Small intestine (tissue), 7 donors: ENCODE measurements around the gene GCNT1. TPM values are rescaled to one million over a fixed set of nuclear protein-coding genes. Genes with fewer than 3 reads are reported as not detected.
"Not testable (repeated sequence)": the region's sequence is repeated elsewhere in the genome, so short reads cannot be mapped to it uniquely, and the experiment has no call there.

Source experiments
- DNase-seq, 2 donors: peaks; one replicate each; pipeline versions ENCODE4 v3.0.0 to v3.0.0-alpha.2; 2013
- FAIRE-seq: peaks from 2 replicates; lab custom pipeline; 2012; peaks lifted over from hg19 to GRCh38; lab: Jason Lieb, UNC
- H3K27ac ChIP-seq, 3 donors: one replicate each; pipeline ENCODE4 v1.5.1; 2013; ENCODE audit warnings: low read length in 2 of 3, mild to moderate bottlenecking in 2 of 3, control low read depth in 1 of 3, inconsistent platforms in 1 of 3, low read depth in 1 of 3, moderate library complexity in 1 of 3
- H3K27me3 ChIP-seq, 3 donors: one replicate each; pipeline ENCODE4 v1.6.1; 2013; ENCODE audit warnings: low read length in 3 of 3, inconsistent platforms in 1 of 3; ENCODE audit not compliant: control insufficient read depth in 3 of 3, insufficient read depth in 3 of 3
- H3K36me3 ChIP-seq, 3 donors: one replicate each; pipeline ENCODE4 v1.6.1; 2013; ENCODE audit warnings: low read length in 3 of 3, inconsistent platforms in 1 of 3, low read depth in 1 of 3, mild to moderate bottlenecking in 1 of 3, moderate library complexity in 1 of 3; ENCODE audit not compliant: control insufficient read depth in 3 of 3, insufficient read depth in 2 of 3
- H3K4me1 ChIP-seq, 3 donors: one replicate each; pipeline ENCODE4 v1.6.1; 2013; ENCODE audit warnings: low read length in 2 of 3, inconsistent platforms in 1 of 3, low read depth in 1 of 3, mild to moderate bottlenecking in 1 of 3, moderate library complexity in 1 of 3; ENCODE audit not compliant: control insufficient read depth in 3 of 3, insufficient read depth in 2 of 3
- H3K4me3 ChIP-seq, 3 donors: one replicate each; pipeline ENCODE4 v1.5.1; 2013; ENCODE audit warnings: low read length in 3 of 3, control low read depth in 1 of 3, inconsistent platforms in 1 of 3, low read depth in 1 of 3, mild to moderate bottlenecking in 1 of 3, moderate library complexity in 1 of 3
- H3K9me3 ChIP-seq, 2 donors: one replicate each; pipeline ENCODE4 v1.6.1; 2013; ENCODE audit warnings: low read depth in 1 of 2, low read length in 1 of 2; ENCODE audit not compliant: control insufficient read depth in 2 of 2, insufficient read depth in 1 of 2
- WGBS, 3 donors: extraction: QIAGEN DNeasy Blood & Tissue Kit; methylation state at CpG; one replicate each; pipeline ENCODE4 v1.1.7; 2013; 5-methylcytosine and 5-hydroxymethylcytosine counted together
- polyA plus RNA-seq, 4 donors: library from polyadenylated mRNA; stranded (reverse) in 3 of 4; unstranded in 1 of 4; fragments of 200-250 nt in 3 of 4; fragments of 120-200 nt in 1 of 4; gene quantifications; one replicate each; pipeline versions ENCODE4 v1.2.1 to v1.2.3, GENCODE V29; 2013
- donor health status: healthy with polysubstance abuse.
- donor health status: control.
- donor health status: control.
- donor health status: Bipolar disorder and iron deficiency.
- donor health status: healthy.

Gene GCNT1
- polyA plus RNA-seq, 4 donors = 7.0 to 170 (median 31.5) TPM

DNA sequence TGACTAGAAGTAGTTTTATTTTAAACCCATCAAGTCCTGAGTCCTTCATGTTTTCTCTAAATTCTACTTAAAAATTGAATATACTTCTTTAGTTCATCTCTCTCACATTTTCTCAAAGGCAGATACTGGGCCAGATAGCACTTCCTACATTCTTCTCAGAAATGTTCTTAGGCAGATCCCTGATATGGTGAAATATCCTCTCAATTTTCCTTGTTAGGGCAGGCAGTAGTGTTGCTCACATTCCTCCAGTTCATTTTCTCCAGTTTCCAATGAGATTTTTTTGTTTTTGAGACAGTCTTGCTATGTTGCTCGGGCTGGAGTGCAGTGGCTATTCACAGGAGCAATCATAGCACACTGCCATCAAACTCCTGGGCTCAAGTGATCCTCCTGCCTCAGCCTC is 5.7 kb downstream of the GCNT1 start:
- WGBS, 3 donors = 92 to 94% (median 92%) methylated on average over 1 of the region's 1 CpG
- H3K36me3 ChIP-seq = peaks cover 0 to 44% (median 0%) of the 10 kb centered on the region in 3 donors
- H3K4me1 ChIP-seq = peaks cover 0 to 42% (median 18%) of the 10 kb centered on the region in 3 donors
- H3K4me3 ChIP-seq = no peak overlapping the region
- no peaks in the 10 kb centered on the region for H3K27me3 ChIP-seq
- no peak for FAIRE-seq
- no peak overlapping the region for H3K27ac ChIP-seq
- no peak for DNase-seq
- no peaks in the 10 kb centered on the region for H3K9me3 ChIP-seq

DNA sequence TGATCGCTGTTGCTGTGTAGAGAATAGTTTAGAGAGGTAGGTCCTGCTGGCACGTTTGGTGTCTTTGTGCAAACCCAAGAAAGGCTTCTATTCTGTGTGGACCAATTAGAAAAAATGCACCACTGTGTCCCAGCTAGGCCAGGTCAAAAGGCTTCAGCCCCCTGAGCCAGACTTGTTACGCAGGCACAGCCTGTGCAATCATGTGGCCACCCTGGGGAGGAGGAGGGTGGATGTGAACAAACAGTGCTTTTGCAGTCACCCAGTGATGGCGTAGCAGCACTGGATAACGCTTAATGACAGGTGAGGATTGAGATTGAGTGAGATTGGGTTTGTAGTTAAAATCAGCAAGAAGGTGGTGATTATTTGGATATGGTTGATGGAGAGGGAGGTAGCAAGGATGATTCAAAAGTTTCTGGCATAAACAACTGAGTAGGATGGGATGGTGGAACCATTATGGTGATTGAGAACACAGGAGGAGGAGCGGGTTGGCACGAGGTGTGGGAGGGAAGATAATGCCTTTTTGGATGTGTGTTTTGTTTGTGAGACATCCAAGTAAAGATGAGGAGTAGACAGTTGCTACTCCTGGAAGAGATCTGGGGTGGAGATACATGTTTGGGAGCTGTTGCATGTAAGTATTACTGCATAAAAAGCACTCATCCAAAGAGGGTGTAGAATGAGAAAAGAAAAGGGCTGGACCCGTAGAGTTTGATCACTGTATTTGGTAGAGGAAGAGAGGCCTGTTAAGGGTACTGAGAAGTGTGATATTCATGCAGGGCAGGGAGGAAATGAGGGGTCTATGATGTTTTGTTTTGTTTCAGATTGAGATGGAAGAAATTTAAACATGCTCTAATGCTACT is 6.7 kb downstream of the GCNT1 start:
- DNase-seq (no peak), FAIRE-seq (no peak)
- Histone ChIP-seq H3K36me3 (peaks cover 0 to 48% (median 0%) of the 10 kb centered on the region in 3 donors), H3K4me3 (no peak overlapping the region), H3K4me1 (peaks cover 0 to 42% (median 18%) of the 10 kb centered on the region in 3 donors), H3K27ac (peak overlapping the region in 1 of 3 donors; percentile 7), H3K27me3 (no peaks in the 10 kb centered on the region), H3K9me3 (no peaks in the 10 kb centered on the region)
- 73 to 81% (median 76%) methylated on average over 8 of the region's 8 CpGs for WGBS, 3 donors

DNA sequence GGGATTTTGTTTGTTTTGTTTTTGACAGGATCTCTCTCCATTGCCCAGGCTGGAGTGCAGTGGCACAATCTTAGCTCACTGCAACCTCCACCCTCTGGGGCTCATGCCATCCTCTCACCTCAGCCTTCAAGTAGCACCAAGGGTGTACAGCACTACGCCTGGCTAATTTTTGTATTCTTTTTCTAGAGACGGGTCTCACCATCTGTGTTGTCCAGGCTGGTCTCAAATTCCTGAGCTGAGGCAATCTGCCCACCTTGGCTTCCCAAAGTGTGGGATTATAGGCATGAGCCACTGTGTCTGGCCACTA is 7.3 kb downstream of the GCNT1 start:
- Histone ChIP-seq H3K4me3 (no peak overlapping the region), H3K9me3 (no peaks in the 10 kb centered on the region), H3K36me3 (peaks cover 0 to 51% (median 3%) of the 10 kb centered on the region in 3 donors), H3K27me3 (no peaks in the 10 kb centered on the region), H3K27ac (peak overlapping the region in 1 of 3 donors; percentile 36), H3K4me1 (peaks cover 3 to 48% (median 18%) of the 10 kb centered on the region in 3 donors)
- DNase-seq (no peak), FAIRE-seq (no peak)
- 79 to 84% (median 80%) methylated on average over 2 of the region's 2 CpGs for WGBS, 3 donors

DNA sequence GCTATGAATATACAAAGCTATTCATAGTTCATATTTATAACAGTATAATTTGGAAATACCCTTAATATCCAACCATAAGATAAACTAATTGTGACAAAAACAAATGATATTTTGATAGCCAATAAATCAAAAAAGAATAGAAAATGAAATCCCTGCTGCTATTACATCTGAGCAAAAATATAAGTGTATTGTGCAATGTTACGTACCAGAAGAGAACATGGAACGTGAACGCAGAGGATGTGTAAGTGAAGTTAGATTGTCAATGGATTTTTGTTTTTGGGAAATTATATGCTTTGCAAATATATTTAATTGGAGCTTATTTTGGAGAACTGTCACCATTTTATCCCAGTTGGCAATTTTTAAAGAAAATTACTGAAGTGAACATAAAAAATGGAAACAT is 15.4 kb downstream of the GCNT1 start:
- Histone ChIP-seq H3K27me3 (no peaks in the 10 kb centered on the region), H3K27ac (no peak overlapping the region), H3K36me3 (peaks cover 3 to 36% (median 9%) of the 10 kb centered on the region in 3 donors), H3K4me3 (no peak overlapping the region), H3K9me3 (peaks cover 0 to 9% of the 10 kb centered on the region in 2 donors), H3K4me1 (peaks cover 0 to 23% (median 3%) of the 10 kb centered on the region in 3 donors)
- 73 to 92% (median 90%) methylated on average over 3 of the region's 3 CpGs for WGBS, 3 donors
- DNase-seq = no peak
- FAIRE-seq = no peak

DNA sequence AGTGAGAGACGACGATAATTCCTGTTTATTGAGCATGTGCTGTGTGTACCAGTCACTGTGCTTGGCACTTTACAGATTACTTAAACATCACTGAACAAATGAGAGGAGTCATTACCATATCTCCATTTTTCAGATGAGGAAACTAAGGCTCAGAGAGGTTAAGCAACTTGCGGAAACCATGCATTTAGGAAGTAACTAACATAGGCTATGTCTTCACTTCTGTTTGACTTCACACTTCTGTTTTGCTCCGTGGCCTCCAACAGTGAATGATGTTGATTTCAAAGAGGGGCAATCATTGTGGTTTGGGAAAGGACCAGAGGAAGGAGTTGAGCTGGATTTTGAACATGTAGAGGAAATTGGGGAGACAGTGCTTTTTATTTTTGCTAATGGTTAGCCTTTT is 16.7 kb downstream of the GCNT1 start:
- no peaks in the 10 kb centered on the region for H3K27me3 ChIP-seq
- no peak for FAIRE-seq
- WGBS, 3 donors = 86 to 92% (median 88%) methylated on average over 4 of the region's 4 CpGs
- H3K27ac ChIP-seq = no peak overlapping the region
- H3K4me1 ChIP-seq = peaks cover 0 to 23% (median 3%) of the 10 kb centered on the region in 3 donors
- H3K36me3 ChIP-seq = peaks cover 3 to 34% (median 9%) of the 10 kb centered on the region in 3 donors
- no peak for DNase-seq
- no peak overlapping the region for H3K4me3 ChIP-seq
- peaks cover 0 to 9% of the 10 kb centered on the region in 2 donors for H3K9me3 ChIP-seq

DNA sequence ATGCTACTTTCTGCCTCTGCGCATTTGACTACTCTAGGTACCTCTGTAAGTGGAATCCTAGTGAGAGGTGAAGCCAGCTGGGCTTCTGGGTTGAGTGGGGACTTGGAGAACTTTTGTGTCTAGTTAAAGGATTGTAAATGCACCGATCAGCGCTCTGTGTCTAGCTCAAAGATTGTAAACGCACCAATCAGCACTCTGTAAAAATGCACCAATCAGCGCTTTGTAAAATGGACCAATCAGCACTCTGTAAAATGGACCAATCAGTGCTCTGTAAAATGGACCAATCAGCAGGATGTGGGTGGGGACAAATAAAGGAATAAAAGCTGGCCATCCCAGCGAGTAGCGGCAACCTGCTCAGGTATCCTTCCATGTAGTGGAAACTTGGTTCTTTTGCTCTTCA is 18.8 kb downstream of the GCNT1 start:
- H3K27me3 ChIP-seq, H3K4me1 ChIP-seq, H3K4me3 ChIP-seq, FAIRE-seq, H3K9me3 ChIP-seq, DNase-seq, H3K27ac ChIP-seq: not testable (repeated sequence)
- WGBS, 3 donors = 85 to 90% (median 86%) methylated on average over 7 of the region's 7 CpGs
- peaks cover 0 to 29% (median 9%) of the 10 kb centered on the region in 3 donors for H3K36me3 ChIP-seq

DNA sequence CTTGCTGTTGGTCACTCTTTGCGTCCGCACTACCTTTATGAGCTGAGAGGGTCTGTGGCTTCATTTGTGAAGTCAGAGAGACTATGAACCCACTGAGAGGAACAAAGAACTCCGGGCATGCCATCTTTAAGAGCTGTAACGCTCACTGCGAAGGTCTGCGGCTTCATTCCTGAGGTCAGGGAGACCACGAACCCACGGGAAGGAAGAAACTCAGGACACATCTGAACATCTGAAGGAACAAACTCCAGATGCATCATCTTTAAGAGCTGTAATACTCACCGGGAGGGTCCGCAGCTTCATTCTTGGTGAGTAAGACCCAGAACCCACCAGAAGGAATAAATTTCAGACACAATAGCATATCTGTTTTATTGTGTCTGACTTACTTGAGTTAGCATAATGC is 19.2 kb downstream of the GCNT1 start:
- DNase-seq (no peak), FAIRE-seq (no peak)
- 90 to 96% (median 93%) methylated on average over 10 of the region's 10 CpGs for WGBS, 3 donors
- Histone ChIP-seq H3K4me1 (peaks cover 0 to 2% (median 0%) of the 10 kb centered on the region in 3 donors), H3K9me3 (peaks cover 0 to 9% of the 10 kb centered on the region in 2 donors), H3K27ac (no peak overlapping the region), H3K36me3 (peaks cover 0 to 29% (median 9%) of the 10 kb centered on the region in 3 donors), H3K27me3 (no peaks in the 10 kb centered on the region), H3K4me3 (no peak overlapping the region)

DNA sequence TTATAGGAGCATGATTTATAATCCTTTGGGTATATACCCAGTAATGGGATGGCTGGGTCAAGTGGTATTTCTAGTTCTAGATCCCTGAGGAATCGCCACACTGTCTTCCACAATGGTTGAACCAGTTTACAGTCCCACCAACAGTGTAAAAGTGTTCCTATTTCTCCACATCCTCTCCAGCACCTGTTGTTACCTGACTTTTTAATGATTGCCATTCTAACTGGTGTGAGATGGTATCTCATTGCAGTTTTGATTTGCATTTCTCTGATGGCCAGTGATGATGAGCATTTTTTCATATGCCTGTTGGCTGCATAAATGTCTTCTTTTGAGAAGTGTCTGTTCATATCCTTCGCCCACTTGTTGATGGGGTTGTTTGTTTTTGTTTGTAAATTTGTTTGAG is 20.4 kb downstream of the GCNT1 start:
- WGBS, 3 donors = 98 to 100% (median 100%) methylated on average over 1 of the region's 2 CpGs
- not testable (repeated sequence) for H3K27ac ChIP-seq, H3K9me3 ChIP-seq, H3K27me3 ChIP-seq, H3K4me3 ChIP-seq, FAIRE-seq, H3K4me1 ChIP-seq, DNase-seq
- H3K36me3 ChIP-seq = peaks cover 0 to 31% (median 9%) of the 10 kb centered on the region in 3 donors
